Fibroblast of lung (primary cell): ENCODE data around the gene SERPINE2.

Experiments used
- CTCF ChIP-seq, 2 donors: IDR thresholded peaks in 1 of 2; conservative IDR thresholded peaks in 1 of 2; 1 replicate in 1 of 2; 2 replicates in 1 of 2; pipeline ENCODE4 v1.5.1; 2011 to 2012; ENCODE audit warnings: low read length in 2 of 2, control low read depth in 1 of 2, inconsistent platforms in 1 of 2, low read depth in 1 of 2, mild to moderate bottlenecking in 1 of 2
- EZH2 ChIP-seq: IDR thresholded peaks from 2 replicates; pipeline ENCODE4 v1.5.1; 2012; ENCODE audit warnings: low read length, control low read depth, mild to moderate bottlenecking; ENCODE audit errors: missing control alignments

DNA sequence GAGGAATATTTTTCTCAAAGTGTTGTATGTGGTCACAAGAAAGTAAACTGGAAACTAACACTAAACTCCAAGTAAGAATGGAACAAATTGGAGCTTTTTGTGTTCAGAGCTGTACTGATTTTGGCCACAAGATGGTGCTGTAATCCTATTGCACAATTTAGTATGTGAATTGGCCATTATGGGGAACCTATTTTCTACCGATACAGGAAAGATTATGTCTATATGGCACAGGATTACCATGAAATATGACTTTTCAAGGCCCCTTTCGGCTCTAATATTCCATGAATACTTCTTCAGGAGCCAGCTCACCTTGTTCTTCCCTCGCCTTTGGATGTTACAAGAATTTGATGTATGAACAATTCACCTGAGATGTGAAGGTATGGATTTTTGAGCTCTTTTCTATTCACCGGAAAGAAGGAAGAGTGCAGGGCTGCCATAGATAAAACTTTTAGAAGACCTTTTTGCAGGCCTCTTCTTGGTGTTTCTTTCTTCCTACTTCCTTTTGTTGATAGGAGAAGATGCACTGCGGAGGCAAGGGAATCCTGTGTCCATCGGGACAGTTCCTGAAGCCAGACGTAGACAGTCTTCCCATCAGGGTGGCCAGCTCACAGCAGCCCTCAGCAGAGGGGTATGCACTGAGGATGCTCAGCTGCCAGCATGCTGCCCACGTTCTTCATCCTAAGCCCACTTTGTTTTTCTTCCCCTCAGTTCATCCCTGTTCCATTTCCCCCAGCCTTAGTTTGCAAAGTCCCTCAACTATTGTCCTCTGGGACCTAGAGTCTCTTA, 68.5 kb downstream of the SERPINE2 start:
- TF ChIP-seq CTCF (conservative IDR thresholded peaks at IDR 0.05 in 1 of 2, IDR thresholded peaks at IDR 0.05 in 1 of 2; ENCODE audit: low read depth in 1 of 2, low read length in 2 of 2) (peak; percentile 79 to 86), EZH2 (no peak)
